Tongue (tissue), 2 donors: ENCODE data around the gene S100A4. TPM values are rescaled to one million over a fixed set of nuclear protein-coding genes. Genes with fewer than 3 reads are reported as not detected.
"Not testable (repeated sequence)": the region's sequence is repeated elsewhere in the genome, so short reads cannot be mapped to it uniquely, and the experiment has no call there.

Experiments
- DNase-seq: peaks from one replicate; pipeline ENCODE4 v3.0.0-alpha.2; 2015
- total RNA-seq: library from RNA; depleted of rRNA; stranded (reverse); fragments of >200 nt; gene quantifications from one replicate; pipeline ENCODE4 v1.2.3, GENCODE V29; 2014

The S100A4 gene
- total RNA-seq: 160 TPM

DNA sequence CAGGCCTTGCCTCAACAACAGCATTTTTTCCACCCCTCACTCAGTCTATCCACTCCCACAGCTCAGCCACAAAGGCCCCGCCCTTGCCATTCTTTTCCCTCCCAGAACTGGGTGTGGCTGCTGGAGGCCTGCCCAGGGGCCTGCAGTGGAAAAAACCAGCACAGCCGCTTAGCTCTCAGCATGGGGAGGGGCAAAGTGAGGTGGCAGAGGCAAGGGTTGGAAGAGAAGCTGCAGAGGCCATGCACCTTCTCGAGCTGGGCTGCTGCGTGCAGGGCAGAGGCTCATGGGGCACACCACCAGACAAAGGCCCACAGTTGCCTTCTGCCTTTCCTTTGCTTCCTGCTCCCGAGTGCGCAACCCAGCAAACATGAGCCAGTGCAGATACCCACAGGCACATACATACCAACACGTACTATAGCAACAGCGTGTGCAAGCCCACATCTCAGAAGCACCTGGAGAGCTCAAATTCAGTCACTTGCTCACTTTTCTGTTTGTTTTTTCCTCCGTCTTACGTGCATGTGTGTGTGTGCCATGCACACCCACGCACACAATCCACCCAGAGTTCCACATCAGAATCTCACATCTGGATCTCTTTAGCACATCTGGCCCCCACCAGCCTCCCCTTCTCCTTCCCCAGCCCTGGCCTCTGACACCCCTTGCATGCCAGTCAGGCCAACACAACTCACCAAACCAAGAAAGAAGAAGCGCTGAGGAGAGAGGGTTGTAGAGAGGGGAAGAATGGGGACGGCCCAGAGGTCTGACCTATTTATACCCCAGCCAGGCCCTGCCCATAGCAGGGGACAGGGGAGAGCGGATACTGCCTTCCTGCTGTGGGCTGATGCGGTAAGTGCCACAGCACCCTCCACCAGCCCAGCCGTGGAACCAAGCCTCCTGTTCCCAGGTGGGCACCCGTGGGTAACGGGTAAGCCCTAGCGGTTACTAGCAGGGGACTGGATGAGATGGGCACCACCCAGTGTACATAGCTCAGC lies at the start of gene S100A4:
Gene S100A4, minus strand, starts transcription at position 740 of the 989 bp plus-strand sequence. CDS start 1,012 bp downstream, outside the sequence.
- DNase-seq: peak; percentile 98

DNA sequence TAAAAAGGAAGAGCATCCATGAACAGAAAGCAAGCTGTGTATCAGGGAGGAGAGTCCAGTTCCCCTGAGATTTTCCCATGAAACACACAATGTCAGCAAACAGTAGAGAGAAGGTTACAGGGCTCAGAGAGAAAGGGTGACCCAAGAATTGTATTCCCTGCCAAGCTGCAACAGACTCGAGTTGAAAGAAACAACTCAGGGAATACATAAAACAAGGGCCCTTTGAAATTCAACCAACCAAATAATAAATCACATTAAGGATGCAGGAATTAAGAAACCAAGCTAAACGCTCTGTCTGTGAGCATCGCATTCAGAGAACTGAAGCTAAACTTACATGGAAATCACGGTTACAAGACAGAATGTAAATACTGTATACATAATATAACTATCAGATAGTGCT lies 47.1 kb upstream of the S100A4 start:
- no peak for DNase-seq

DNA sequence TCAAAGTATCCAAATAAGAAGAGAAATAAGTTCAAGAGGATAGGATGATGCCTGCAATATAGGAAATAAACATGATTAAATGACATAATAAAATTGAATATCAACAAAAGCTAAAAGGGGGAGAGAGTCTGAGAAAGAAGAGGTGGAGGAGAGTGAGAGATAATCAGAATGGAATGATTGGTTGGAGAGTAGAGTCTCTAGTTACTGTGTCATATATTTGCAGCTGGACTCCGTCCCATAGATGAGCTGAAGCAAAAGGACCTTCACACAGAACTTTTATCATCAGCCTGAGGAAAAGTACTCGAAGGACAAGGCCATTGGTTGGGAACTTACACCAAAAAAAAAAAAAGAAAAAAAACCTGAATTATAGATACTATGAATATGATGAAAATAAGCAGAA lies 42.9 kb upstream of the S100A4 start:
- DNase-seq: no peak

DNA sequence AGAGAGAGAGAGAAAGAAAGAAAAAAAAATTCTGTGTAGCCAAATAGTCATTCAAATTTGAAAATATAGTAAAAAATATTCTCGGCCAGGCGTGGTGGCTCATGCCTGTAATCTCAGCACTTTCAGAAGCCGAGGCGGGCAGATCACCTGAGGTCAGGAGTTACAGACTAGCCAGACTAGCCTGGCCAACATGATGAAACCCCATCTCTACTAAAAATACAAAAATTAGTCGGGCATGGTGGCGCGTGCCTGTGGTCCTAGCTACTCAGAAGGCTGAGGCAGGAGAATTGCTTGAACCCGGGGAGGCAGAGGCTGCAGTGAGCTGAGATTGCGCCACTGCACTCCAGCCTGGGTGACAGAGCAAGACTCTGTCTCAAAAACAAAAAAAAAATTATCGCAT lies 42.4 kb upstream of the S100A4 start:
- not testable (repeated sequence) for DNase-seq

DNA sequence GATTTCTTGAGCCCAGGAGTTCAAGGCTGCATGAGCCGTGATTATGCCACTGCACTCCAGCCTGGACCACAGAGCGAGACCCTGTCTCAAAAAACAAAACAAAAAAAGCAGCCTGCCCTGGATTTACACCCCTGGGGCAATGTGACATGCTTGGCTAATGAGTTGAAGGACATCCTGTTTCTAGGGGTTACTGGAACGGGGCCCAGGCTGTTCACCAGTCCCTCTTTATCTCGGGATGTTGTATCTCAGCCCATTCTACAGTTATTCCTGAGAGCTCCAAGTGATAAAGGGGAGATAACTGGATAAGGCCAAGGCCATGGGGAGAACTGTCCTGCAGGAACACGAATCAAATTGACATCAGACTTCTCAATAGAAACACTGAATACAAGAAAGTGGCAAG lies 41.7 kb upstream of the S100A4 start:
- no peak for DNase-seq

DNA sequence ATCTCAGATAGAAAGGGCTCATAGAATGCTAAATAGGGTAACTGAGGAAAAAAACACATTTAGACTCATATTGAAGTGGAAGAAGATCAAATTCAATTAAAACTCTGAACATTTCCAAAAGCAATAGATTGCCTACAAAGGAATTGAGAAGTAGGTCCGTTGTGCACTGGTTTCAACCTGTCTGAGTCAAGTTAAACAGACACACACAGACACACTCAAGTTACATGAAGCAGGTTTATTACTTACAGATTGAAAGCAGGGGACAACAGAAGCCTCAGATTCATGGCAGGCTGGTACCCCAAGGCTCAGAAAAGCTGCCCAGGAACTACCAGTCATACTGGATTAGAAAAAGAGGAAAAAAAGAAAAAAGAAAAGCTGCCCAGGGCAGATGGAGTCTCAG lies 40.7 kb upstream of the S100A4 start:
- no peak for DNase-seq

DNA sequence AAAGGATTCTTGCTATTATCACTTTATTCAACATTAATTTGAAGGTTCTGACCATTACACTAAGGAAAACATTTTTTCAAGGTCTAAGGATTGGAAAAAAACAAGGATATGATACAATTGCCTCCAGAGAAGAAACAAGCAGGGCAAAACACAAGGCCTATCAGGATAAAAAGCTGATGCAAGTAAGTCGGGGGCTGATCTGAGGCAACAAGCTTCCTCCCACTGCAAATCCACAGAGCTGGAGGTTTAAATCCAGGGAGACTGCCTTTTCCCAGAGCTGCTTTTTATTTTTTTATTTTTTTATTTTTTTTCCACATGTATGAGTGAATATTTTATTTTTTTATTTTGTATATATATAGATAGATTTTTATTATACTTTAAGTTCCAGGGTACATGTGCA lies 39.4 kb upstream of the S100A4 start:
- DNase-seq: no peak

DNA sequence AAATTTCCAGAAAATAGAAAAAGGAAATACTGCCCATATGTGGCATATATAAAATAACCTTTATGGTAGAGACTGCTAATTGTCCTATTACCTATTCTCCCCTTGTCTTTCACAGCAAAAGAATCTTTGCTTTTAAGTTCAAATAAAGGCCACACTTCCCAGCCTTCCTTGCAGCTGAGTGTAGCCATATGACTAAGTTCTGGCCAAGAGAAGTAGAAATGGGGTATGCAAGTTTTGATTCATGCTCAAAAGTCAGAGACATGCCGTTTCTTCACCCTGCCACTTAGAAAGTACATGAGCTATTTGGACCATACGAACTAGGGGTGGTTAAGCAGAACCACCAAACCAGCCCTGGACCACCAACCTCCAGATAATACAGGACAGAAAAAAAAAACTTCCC lies 38.4 kb upstream of the S100A4 start:
- no peak for DNase-seq

DNA sequence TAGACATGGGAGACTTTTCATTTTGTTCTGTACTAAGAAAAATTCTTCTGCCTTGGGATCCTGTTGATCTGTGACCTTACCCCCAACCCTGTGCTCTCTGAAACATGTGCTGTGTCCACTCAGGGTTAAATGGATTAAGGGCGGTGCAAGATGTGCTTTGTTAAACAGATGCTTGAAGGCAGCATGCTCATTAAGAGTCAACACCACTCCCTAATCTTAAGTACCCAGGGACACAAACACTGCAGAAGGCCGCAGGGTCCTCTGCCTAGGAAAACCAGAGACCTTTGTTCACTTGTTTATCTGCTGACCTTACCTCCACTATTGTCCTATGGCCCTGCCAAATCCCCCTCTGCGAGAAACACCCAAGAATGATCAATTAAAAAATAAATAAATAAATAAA lies 37.9 kb upstream of the S100A4 start:
- not testable (repeated sequence) for DNase-seq

DNA sequence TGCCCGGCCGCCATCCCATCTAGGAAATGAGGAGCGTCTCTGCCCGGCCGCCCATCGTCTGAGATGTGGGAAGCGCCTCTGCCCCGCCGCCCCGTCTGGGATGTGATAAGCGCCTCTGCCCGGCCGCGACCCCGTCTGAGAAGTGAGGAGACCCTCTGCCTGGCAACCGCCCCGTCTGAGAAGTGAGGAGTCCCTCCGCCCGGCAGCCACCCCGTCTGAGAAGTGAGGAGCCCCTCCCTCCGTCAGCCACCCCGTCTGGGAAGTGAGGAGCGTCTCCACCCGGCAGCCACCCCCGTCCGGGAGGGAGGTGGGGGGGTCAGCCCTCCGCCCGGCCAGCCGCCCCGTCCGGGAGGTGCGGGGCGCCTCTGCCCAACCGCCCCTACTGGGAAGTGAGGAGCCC lies 37.2 kb upstream of the S100A4 start:
- DNase-seq: not testable (repeated sequence)

DNA sequence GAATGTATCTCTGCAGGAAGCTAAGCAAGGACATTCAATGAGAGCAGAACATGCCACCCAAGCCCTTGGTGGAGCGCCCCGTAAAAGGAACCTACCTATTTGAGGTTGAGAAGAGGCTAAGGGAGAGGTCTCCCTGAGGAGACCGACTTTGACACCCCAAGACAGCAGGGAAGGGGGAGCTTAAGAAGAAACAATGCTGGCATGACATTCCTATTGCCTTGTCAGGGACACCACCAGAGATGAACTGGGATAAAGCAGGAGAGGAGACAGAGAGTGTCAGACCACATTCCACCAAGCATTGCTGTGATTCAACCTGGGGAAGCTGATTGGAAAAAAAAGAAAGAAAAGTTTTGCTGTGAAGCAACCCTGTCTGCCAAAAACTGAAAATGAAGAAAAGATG lies 33.3 kb upstream of the S100A4 start:
- no peak for DNase-seq

DNA sequence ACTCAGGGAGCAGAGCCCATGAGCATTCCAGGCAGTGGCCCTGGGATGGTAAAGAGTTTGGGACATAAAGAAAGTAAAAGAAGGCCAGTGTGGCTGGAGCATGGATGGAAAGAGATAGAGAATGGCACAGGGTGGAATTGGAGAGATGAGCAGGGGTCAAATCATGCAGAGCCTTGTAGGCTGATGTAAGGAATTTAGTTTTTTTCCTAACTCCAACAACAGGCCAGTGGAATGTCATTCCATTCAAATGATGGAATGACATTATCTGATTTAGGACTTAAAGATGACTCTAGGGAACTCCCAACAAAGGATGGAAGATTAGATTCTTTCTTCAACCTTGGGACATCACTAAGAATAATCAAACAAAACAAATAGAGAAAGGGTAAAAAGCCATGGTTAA lies 32.9 kb upstream of the S100A4 start:
- no peak for DNase-seq

DNA sequence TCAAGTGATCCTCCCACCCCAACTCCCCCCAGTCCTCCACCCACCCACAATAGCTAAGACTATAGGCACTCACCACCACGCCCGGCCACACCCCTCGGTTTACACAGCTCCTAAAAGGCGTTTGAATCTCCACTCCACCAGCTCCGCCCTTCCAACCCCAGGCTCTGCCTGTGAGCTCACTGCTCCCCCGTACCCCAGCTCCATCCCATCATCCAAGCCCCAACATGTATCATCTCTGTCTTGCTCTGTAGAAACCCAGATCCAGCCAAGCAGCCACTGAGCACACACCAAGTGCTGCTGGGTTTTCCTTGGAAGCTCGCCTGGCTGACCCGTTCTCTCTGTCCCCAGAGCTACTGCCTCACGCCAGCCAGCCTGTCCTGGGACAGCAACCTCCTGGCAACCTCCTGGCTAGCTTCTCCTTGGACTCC lies 32.0 kb upstream of the S100A4 start:
- DNase-seq: no peak

DNA sequence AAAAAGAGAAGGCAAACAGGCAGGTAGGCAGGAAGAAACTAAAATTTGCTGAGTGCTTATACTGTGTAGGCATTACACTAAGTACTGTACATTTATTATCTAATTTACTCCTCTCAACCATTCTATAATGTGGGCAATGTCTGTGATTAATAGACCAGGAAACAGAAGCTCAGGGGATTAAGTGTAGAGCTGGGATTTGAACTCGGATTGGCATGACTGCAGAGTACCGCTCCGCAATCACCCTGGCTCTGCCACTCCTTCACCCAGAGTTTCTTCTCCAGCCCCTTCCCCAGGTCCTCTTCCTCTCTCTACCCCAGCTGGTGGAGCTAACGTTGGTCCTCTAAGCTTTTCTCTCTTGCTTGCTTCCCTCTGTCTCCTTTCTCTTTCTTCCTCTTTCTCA lies 31.5 kb upstream of the S100A4 start:
- DNase-seq: no peak

DNA sequence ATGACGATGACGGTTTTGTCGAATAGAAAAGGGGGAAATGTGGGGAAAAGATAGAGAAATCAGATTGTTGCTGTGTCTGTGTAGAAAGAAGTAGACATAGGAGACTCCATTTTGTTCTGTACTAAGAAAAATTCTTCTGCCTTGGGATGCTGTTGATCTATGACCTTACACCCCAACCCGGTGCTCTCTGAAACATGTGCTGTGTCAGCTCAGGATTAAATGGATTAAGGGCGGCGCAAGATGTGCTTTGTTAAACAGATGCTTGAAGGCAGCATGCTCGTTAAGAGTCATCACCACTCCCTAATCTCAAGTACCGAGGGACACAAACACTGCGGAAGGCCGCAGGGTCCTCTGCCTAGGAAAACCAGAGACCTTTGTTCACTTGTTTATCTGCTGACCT lies 29.9 kb upstream of the S100A4 start:
- not testable (repeated sequence) for DNase-seq

DNA sequence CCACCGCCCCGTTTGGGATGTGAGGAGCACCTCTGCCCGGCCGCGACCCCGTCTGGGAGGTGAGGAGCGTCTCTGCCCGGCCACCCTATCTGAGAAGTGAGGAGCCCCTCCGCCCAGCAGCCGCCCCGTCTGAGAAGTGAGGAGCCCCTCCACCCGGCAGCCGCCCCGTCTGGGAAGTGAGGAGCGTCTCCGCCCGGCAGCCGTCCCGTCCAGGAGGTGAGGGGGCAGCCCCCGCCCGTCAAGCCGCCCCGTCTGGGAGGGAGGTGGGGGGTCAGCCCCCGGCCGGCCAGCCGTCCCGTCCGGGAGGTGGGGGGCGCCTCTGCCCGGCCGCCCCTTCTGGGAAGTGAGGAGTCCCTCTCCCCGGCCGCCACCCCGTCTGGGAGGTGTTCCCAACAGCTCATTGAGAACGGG lies 29.5 kb upstream of the S100A4 start:
- not testable (repeated sequence) for DNase-seq

DNA sequence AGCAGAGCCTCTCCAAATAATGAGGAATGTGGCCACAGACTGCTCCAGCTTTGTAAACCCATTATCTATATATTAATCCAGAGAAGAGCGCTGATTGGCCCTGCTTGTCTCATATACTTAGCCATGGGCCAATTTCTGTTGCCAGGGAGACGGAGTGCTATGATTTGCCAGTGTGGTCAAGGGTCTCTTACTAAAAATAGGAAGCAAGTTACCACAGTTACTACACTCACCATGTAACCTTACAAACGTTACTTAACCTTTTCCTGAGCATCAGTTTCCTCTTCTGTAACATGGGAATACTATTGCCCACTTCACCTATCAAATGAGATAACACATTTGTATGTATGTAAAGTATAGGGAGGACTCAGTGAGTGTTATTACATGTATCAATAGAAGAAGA lies 27.7 kb upstream of the S100A4 start:
- DNase-seq: no peak

DNA sequence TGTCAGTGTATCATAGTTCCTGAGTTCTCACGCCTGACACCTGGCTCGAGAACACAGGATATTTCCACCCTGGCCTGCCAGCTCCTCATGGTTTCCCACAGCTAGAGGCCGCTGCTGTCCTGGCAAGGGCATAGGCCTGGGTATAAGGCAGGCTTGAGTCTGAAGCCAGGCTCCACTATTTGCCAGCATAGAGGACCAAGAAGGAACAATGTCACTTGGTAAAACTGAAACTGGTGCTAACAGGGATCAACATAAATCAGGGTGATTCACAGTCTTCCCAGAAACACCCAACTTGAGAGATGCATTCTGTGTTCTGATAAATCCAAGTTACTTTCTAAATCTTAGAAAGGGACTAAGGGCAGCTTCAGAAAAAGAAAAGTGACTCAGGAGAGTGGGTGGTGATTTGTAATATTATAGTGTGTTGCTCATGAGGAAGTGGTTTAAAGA lies 27.0 kb upstream of the S100A4 start:
- DNase-seq: peak; percentile 84

DNA sequence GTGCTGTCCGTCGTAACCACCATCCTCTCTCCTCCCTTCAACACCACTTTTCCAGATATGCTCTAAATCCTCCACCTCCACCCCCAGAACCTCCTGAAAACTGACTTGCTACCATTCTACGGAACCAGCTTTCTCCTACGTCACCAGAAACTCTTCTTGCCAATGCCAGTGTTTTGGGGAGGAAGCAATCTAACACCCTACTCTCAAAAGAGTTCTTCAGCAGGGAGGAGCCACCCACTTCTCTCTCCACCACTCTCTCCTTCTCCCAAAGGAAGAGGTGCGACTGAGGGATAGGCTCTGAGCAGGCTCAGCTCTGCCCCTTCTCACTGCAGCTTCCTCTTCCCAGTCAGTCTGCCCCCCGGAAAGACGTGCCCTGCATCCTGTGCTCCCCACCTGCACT lies 26.1 kb upstream of the S100A4 start:
- no peak for DNase-seq

DNA sequence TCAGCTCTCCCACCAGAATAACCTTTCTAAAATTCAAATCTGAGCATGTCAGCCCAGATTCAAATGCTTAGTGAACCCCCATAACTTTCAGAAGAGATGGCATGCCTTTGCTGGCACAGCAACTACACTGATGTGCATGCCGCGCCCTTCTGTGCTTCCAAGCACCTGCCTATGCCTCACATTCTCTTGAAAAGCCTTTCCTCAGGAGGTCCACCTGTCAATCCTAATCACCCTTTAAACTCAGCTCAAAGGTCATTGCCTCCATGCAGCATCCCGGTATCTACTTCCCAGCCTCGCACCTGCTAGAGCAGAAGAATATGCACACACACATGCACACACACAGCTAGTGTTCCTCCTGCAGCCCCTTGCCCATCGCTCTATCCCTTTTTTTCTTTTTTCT lies 25.3 kb upstream of the S100A4 start:
- no peak for DNase-seq

DNA sequence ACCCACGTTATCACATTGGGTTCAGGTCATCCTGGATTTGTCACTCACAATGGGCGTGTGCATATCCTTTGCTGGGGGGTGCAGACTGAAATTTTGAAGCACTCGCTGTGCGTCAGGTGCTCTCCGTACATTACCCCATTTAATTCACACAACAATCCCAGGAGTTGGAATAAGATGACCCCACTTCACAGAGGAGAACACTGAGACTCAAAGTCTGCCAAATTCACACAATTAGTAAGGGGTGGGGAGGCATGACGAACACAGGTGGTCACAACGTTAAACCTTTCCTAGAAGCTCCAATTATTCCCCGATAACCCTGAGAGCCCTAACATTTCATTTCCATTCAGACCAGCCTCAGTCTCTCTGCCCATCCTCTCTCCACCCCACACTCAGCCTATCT lies 23.9 kb upstream of the S100A4 start:
- DNase-seq: no peak

DNA sequence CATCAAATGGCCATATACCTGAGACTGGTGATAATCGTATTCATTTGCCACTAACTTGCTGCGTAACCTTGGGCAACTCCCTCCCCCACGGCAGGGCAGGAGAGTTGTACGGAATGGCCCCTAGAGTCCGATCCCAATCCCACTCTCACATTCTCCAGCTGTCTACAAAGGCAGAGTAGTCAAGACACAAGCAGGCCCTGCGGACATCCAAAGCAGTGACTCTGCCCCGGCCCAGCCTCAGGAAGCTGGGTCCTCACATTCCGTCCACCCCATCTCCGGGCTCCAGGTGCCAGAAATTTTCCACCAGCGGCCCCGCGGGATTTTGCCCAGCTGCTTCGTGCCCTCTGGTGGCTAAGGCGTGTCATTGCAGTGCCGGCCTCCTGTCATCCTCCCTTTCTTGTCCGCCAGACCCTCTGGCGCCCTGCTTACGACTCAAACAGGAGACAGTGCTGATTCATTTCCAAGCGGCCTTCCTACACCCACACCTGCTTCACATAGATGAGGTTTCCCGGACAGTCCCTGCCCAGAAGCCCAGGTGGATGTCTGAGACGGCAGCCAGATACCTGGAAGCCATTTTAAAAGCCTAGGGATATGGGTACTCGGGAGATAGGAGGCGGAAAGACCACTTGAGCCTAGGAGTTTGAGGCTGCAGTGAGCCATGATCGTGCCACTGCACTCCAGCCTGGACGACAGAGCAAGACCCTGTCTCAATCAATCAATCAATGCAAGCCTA lies 22.9 kb upstream of the S100A4 start:
- peak; percentile 95 for DNase-seq

DNA sequence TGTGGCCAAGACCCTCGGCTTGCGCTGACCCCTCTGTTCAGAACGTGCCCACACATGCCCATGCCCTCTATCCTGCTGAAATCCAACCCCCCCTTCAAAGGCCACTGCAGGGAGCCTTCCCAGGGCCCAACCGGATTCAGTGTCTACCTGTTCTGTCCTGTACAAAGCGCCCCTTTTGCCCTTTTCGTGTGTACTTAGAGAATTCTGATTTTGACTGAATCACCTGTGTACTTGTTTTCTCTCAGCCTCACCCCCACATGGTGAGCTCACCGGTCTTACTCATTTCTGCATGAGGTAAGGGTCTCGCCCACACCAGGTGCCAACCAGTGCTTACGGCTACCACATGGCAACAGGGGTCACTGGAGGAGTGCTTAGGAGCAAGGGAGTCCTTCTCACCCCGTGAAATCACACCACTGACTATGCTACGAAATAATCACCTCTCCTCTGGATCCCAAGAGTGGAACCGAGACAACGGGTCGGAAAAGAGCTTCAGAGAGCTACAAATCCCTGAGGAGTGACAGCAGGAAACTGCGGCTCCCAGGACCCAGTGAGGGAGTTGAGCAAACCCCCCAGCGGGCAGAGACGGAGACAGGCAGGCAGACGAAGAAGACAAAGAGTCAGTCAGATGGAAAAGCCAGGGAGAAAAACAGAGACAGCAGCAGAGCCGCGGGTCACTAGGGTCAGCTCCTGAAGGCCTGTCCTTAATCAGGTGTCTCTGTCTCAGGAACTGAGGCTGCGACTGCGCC lies 22.2 kb upstream of the S100A4 start:
- DNase-seq: no peak
